Stomach (tissue), 9 donors: Measurements from ENCODE around the gene JMJD1C. TPM values are rescaled to one million over a fixed set of nuclear protein-coding genes. Genes with fewer than 3 reads are reported as not detected.

Experiments
- DNase-seq, 2 donors: peaks; one replicate each; pipeline versions ENCODE4 v3.0.0 to v3.0.0-alpha.2; 2013 to 2019
- H3K27ac ChIP-seq, 5 donors: fragments of 200-600 bp in 4 of 5; sonication (generic) in 4 of 5; one replicate each; pipeline ENCODE4 v1.5.1; 2013 to 2019; ENCODE audit warnings: mild to moderate bottlenecking in 1 of 5, moderate library complexity in 1 of 5
- H3K27me3 ChIP-seq, 3 donors: fragments of 200-600 bp; sonication (generic); one replicate each; pipeline ENCODE4 v1.5.1; 2017 to 2019; ENCODE audit warnings: mixed run types in 1 of 3
- H3K36me3 ChIP-seq, 4 donors: fragments of 200-600 bp; sonication (generic); 1 replicate in 3 of 4; 2 replicates in 1 of 4; pipeline ENCODE4 v1.5.1; 2016 to 2019
- H3K4me1 ChIP-seq, 4 donors: fragments of 200-600 bp; sonication (generic); one replicate each; pipeline ENCODE4 v1.5.1; 2016 to 2019
- H3K4me3 ChIP-seq, 4 donors: fragments of 200-600 bp; sonication (generic) in 3 of 4; one replicate each; pipeline ENCODE4 v1.5.1; 2016 to 2019; ENCODE audit warnings: mild to moderate bottlenecking in 1 of 4
- H3K9me3 ChIP-seq, 4 donors: fragments of 200-600 bp; sonication (generic); one replicate each; pipeline ENCODE4 v1.5.1; 2016 to 2019
- EP300 ChIP-seq: sonication (generic); formaldehyde crosslinking; IDR thresholded peaks from one replicate; pipeline ENCODE4 v1.6.1; 2017; ENCODE audit warnings: antibody characterized with exemption
- POLR2A ChIP-seq, 4 donors: fragments of 450-650 bp; IDR thresholded peaks; one replicate each; pipeline ENCODE4 v1.6.1; 2016; ENCODE audit warnings: antibody characterized with exemption in 4 of 4, control low read depth in 2 of 4, mild to moderate bottlenecking in 1 of 4, moderate library complexity in 1 of 4
- POLR2AphosphoS5 ChIP-seq, 3 donors: sonication (generic); formaldehyde crosslinking; IDR thresholded peaks; one replicate each; pipeline ENCODE4 v1.6.1; 2016; ENCODE audit warnings: antibody characterized with exemption in 3 of 3
- WGBS, 5 donors: extraction: QIAGEN DNeasy Blood & Tissue Kit in 3 of 5; methylation state at CpG; one replicate each; pipeline versions ENCODE4 v1.1.5 to v1.1.7; 2013 to 2018; 5-methylcytosine and 5-hydroxymethylcytosine counted together
- intact Hi-C: fragments of 100-400 bp; cut with DNase I; formaldehyde crosslinking; loops from one replicate; pipeline ENCODE4 v1.15.1; 2023; ENCODE audit warnings: low total_unique reads
- polyA plus RNA-seq, 3 donors: library from polyadenylated mRNA; stranded (reverse); fragments of 200-250 nt; gene quantifications; one replicate each; pipeline ENCODE4 v1.2.3, GENCODE V29; 2013
- total RNA-seq, 5 donors: library from RNA; depleted of rRNA; stranded (reverse); fragments of >200 nt; gene quantifications; one replicate each; pipeline versions ENCODE4 v1.1.0 to v1.2.3, GENCODE V29; 2014 to 2016
- TF ChIP-seq, protein P1 (sequence below), 7 experiments: fragments of 450-650 bp in 4 of 7; fragments of 200-600 bp in 3 of 7; sonication (generic) in 3 of 7; IDR thresholded peaks; one replicate each; pipeline ENCODE4 v1.5.1; 2016 to 2019; ENCODE audit warnings: antibody characterized with exemption in 7 of 7, control low read depth in 2 of 7, mild to moderate bottlenecking in 1 of 7
- donor health status: healthy with polysubstance abuse.
- donor health status: Bipolar disorder and iron deficiency.
- donor health status: healthy.

JMJD1C gene
- total and polyA plus RNA-seq, 8 donors: 13.6 to 235 (median 33.5) TPM

DNA sequence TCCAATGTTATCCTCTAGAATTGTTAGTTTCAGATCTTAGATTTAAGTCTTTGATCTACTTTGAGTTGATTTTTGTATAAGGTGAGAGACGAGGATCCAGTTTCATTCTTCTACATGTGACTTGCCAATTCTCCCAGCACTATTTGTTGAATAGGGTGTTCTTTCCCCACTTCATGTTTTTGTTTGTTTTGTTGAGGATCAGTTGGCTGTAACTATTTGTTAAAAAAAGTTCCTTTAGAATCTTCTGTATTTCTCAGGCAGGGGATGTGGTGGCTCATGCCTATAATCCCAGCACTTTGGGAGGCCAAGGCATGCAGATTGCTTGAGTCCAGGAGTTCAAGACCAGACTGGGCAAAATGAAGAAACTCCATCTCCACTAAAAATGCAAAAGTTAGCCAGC is 151.8 kb downstream of the JMJD1C start:
- H3K27ac ChIP-seq: no peak overlapping the region
- 30 to 73% (median 61%) methylated on average over 1 of the region's 1 CpG for WGBS, 5 donors
- H3K36me3 ChIP-seq: no peaks in the 10 kb centered on the region
- intact Hi-C loops: no loop called here
- H3K9me3 ChIP-seq: no peaks in the 10 kb centered on the region
- H3K4me1 ChIP-seq: peaks cover 0 to 10% (median 3%) of the 10 kb centered on the region in 4 donors
- H3K27me3 ChIP-seq: no peaks in the 10 kb centered on the region
- DNase-seq: no peak
- H3K4me3 ChIP-seq: no peak overlapping the region
- TF ChIP-seq POLR2AphosphoS5 (IDR thresholded peaks at IDR 0.05) (no peak), POLR2A (IDR thresholded peaks at IDR 0.05) (no peak), EP300 (no peak)
- TF ChIP-seq, protein P1, sequence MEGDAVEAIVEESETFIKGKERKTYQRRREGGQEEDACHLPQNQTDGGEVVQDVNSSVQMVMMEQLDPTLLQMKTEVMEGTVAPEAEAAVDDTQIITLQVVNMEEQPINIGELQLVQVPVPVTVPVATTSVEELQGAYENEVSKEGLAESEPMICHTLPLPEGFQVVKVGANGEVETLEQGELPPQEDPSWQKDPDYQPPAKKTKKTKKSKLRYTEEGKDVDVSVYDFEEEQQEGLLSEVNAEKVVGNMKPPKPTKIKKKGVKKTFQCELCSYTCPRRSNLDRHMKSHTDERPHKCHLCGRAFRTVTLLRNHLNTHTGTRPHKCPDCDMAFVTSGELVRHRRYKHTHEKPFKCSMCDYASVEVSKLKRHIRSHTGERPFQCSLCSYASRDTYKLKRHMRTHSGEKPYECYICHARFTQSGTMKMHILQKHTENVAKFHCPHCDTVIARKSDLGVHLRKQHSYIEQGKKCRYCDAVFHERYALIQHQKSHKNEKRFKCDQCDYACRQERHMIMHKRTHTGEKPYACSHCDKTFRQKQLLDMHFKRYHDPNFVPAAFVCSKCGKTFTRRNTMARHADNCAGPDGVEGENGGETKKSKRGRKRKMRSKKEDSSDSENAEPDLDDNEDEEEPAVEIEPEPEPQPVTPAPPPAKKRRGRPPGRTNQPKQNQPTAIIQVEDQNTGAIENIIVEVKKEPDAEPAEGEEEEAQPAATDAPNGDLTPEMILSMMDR (IDR thresholded peaks at IDR 0.05): no peak

DNA sequence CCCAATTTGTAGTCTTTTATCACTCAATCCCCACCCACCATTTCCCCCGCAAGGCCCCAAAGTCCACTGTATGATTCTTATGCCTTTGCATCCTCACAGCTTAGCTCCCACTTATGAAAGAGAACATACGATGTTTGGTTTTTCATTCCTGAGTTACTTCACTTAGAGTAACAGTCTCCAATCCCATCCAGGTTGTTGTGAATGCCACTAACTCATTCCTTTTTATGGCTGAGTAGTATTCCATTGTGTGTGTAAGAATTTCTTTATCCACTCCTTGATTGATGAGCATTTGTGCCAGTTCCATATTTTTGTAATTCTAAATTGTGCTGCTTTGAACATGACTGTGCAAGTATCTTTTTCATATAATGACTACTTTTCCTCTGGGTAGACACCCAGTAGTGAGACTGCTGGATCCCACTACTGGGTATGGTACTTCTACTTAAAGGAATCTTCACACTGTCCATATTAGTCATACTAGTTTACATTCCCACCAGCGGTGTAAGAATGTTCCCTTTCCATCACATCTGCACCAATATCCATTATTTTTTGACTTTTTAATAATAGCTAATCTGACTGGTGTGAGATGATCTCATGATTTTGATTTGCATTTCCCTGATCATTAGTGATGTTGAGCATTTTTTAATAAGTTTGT is 152.6 kb downstream of the JMJD1C start:
- Histone ChIP-seq H3K4me1 (peaks cover 0 to 13% (median 3%) of the 10 kb centered on the region in 4 donors), H3K27me3 (no peaks in the 10 kb centered on the region), H3K4me3 (no peak overlapping the region), H3K9me3 (no peaks in the 10 kb centered on the region), H3K36me3 (no peaks in the 10 kb centered on the region), H3K27ac (no peak overlapping the region)
- intact Hi-C loops: no loop called here
- WGBS, 5 donors: 92 to 96% (median 94%) methylated on average over 3 of the region's 3 CpGs
- TF ChIP-seq, protein P1 (IDR thresholded peaks at IDR 0.05): no peak
- TF ChIP-seq POLR2AphosphoS5 (IDR thresholded peaks at IDR 0.05) (no peak), EP300 (no peak)
- no peak for DNase-seq

DNA sequence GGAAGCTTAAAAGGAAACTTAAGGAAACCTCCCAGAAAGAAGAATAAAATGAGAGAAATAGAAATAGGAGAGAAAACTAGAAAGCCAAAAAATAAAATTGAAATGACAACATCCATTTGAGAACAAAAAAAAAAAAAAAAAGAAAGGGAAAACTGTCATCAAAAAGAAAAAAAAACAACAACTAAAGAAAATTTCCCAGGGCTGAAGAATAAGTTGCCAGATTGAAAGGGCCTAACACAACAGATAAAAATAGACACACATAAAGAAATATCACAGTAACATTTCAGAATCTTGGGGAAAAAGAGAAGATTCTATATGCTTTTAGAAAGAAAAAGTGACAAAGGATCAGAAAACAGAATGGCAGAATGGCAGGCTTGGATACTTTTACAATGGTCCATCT is 157.1 kb downstream of the JMJD1C start:
- TF ChIP-seq, protein P1 (IDR thresholded peaks at IDR 0.05): no peak
- TF ChIP-seq EP300 (no peak), POLR2A (IDR thresholded peaks at IDR 0.05) (no peak), POLR2AphosphoS5 (IDR thresholded peaks at IDR 0.05) (no peak)
- no peaks in the 10 kb centered on the region for H3K9me3 ChIP-seq
- peaks cover 0 to 11% (median 0%) of the 10 kb centered on the region in 4 donors for H3K4me1 ChIP-seq
- intact Hi-C loops: no loop called here
- H3K27me3 ChIP-seq: no peaks in the 10 kb centered on the region
- no peak for DNase-seq
- no peak overlapping the region for H3K27ac ChIP-seq
- no peaks in the 10 kb centered on the region for H3K36me3 ChIP-seq
- no peak overlapping the region for H3K4me3 ChIP-seq

GRCh38 chr10:63304146-63304545 is 161.6 kb downstream of the JMJD1C start:
- WGBS, 5 donors: 88 to 96% (median 92%) methylated on average over 3 of the region's 3 CpGs
- intact Hi-C loops: no loop called here

More at GRCh38 chr10:63304146-63304545, 161.6 kb downstream of the JMJD1C start:
- Histone ChIP-seq H3K9me3 (no peaks in the 10 kb centered on the region), H3K4me3 (no peak overlapping the region), H3K4me1 (peaks cover 0 to 21% (median 5%) of the 10 kb centered on the region in 4 donors), H3K36me3 (no peaks in the 10 kb centered on the region), H3K27me3 (no peaks in the 10 kb centered on the region), H3K27ac (no peak overlapping the region)
- TF ChIP-seq, protein P1 (IDR thresholded peaks at IDR 0.05): no peak
- TF ChIP-seq POLR2AphosphoS5 (IDR thresholded peaks at IDR 0.05) (no peak), EP300 (no peak), POLR2A (IDR thresholded peaks at IDR 0.05) (no peak)
- no peak for DNase-seq
